Activated CD8-positive, alpha-beta T cell treated with anti-CD3 and anti-CD28 coated beads for 36 hours (primary cell): ENCODE measurements around the gene PTPRCAP. TPM values are rescaled to one million over a fixed set of nuclear protein-coding genes. Genes with fewer than 3 reads are reported as not detected.
"Not testable (repeated sequence)": the region's sequence is repeated elsewhere in the genome, so short reads cannot be mapped to it uniquely, and the experiment has no call there.

Experiments used
- ATAC-seq: fragments of 200-7000 bp; cut with Tn5 transposase; one replicate; pipeline ENCODE4 v1.10.0; 2021; ENCODE audit warnings: mild to moderate bottlenecking, moderate library complexity
- CTCF ChIA-PET: fragments of 350-600 bp; sonication (Branson Sonifier 250); formaldehyde crosslinking; loops from one replicate; lab custom pipeline; 2021; ENCODE audit warnings: antibody characterized with exemption; lab: Charles Lee
- POLR2A ChIA-PET: fragments of 350-600 bp; sonication (Branson Sonifier 250); formaldehyde crosslinking; loops from one replicate; lab custom pipeline; 2021; ENCODE audit warnings: antibody characterized with exemption; lab: Charles Lee
- DNase-seq: peaks from one replicate; pipeline ENCODE4 v3.0.0-alpha.2; 2020
- H3K27ac Mint-ChIP-seq: one replicate; pipeline ENCODE4 v1.8.0; 2021; ENCODE audit warnings: mild to moderate bottlenecking, mixed read lengths
- H3K27me3 Mint-ChIP-seq: one replicate; pipeline ENCODE4 v1.8.0; 2021; ENCODE audit warnings: mixed read lengths
- H3K36me3 Mint-ChIP-seq: one replicate; pipeline ENCODE4 v1.8.0; 2021; ENCODE audit warnings: low read depth, mixed read lengths
- H3K4me1 Mint-ChIP-seq: one replicate; pipeline ENCODE4 v1.8.0; 2021; ENCODE audit warnings: low read depth, mixed read lengths
- H3K4me3 Mint-ChIP-seq: one replicate; pipeline ENCODE4 v1.8.0; 2021; ENCODE audit warnings: mild to moderate bottlenecking, moderate library complexity, mixed read lengths
- H3K9me3 Mint-ChIP-seq: one replicate; pipeline ENCODE4 v1.8.0; 2021; ENCODE audit warnings: mixed read lengths
- intact Hi-C: fragments of 100-400 bp; cut with micrococcal nuclease; formaldehyde crosslinking; loops from one replicate; pipeline ENCODE4 v1.10.0; 2022
- total RNA-seq, 2 experiments: library from RNA; stranded (reverse); gene quantifications; one replicate each; pipeline ENCODE4 v1.2.3, GENCODE V29; 2021
- TF ChIP-seq, protein P1 (sequence below): fragments of 200-600 bp; IDR thresholded peaks from one replicate; pipeline ENCODE4 v1.8.0; 2022; ENCODE audit warnings: antibody characterized with exemption, mild to moderate bottlenecking

The PTPRCAP gene
- total RNA-seq, 2 experiments from 2014 or later: 107 to 114 TPM

DNA sequence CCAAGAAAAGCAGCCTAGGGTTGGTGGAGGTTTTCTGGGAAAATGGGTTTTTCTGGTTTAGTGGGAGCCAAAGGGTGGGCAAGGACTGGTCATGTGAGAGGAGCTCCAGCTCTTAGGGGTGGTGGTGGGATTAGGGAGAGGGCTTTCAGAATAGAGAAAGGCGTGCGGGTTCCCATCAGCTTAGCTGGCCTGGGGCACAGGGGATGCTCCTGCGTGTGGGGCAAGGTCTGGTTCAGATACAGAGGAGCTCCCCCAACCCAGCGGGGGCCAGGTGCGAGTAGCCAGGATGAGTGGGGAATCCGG is 30.9 kb upstream of the PTPRCAP start:
- H3K27ac Mint-ChIP-seq: peak overlapping the region; percentile 92
- peaks cover 34% of the 10 kb centered on the region for H3K4me1 Mint-ChIP-seq
- ChIA-PET CTCF (interaction anchor here (0.9 to 2.4 kb wide), 11 partner anchors 13 to 151 kb away, joined by 3 to 18 read pairs (median 4); partner anchors contain the start of genes CDK2AP2, PPP1CA, RAD9A and TBC1D10C), POLR2A (interaction anchor here (0.6 to 7.2 kb wide), 15 partner anchors 8 to 146 kb away, joined by 3 to 83 read pairs (median 4); partner anchors contain the start of genes AIP, CABP4, PPP1CA and PTPRCAP)
- intact Hi-C loops: no loop called here
- ATAC-seq (no peak), DNase-seq (no peak)
- no peaks in the 10 kb centered on the region for H3K27me3 Mint-ChIP-seq
- no peaks in the 10 kb centered on the region for H3K9me3 Mint-ChIP-seq
- H3K36me3 Mint-ChIP-seq: peaks cover 11% of the 10 kb centered on the region
- TF ChIP-seq, protein P1, sequence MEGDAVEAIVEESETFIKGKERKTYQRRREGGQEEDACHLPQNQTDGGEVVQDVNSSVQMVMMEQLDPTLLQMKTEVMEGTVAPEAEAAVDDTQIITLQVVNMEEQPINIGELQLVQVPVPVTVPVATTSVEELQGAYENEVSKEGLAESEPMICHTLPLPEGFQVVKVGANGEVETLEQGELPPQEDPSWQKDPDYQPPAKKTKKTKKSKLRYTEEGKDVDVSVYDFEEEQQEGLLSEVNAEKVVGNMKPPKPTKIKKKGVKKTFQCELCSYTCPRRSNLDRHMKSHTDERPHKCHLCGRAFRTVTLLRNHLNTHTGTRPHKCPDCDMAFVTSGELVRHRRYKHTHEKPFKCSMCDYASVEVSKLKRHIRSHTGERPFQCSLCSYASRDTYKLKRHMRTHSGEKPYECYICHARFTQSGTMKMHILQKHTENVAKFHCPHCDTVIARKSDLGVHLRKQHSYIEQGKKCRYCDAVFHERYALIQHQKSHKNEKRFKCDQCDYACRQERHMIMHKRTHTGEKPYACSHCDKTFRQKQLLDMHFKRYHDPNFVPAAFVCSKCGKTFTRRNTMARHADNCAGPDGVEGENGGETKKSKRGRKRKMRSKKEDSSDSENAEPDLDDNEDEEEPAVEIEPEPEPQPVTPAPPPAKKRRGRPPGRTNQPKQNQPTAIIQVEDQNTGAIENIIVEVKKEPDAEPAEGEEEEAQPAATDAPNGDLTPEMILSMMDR: no peak
- peak overlapping the region; percentile 95 for H3K4me3 Mint-ChIP-seq

DNA sequence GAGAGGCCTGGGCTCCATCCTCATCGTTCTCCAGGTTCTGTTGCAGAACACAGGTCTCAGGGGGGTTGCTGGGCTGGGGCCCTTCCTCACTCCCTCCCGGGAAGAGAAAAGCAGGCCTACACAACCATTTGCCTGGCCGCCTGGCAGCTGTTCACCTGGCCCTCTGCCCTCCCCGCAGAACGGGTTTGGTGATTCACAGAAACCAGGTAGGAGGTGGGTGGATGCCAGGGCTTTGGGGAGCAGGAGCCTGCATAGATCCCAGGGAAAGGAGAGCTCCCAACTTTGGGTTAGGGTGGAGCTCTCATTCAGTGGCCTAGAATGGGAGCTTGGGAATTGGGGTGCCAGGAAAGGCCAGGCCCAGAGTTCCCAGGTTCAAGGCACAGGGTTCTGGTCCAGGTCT is 30.6 kb upstream of the PTPRCAP start:
- TF ChIP-seq, protein P1: no peak
- no peaks in the 10 kb centered on the region for H3K27me3 Mint-ChIP-seq
- intact Hi-C loops: no loop called here
- DNase-seq (peak; percentile 61), ATAC-seq (no peak)
- H3K4me3 Mint-ChIP-seq: peak overlapping the region; percentile 95
- H3K36me3 Mint-ChIP-seq: peaks cover 11% of the 10 kb centered on the region
- H3K9me3 Mint-ChIP-seq: no peaks in the 10 kb centered on the region
- H3K27ac Mint-ChIP-seq: peak overlapping the region; percentile 92
- ChIA-PET CTCF (interaction anchor here (0.9 to 2.4 kb wide), 11 partner anchors 14 to 151 kb away, joined by 3 to 18 read pairs (median 4); partner anchors contain the start of genes CDK2AP2, PPP1CA, RAD9A and TBC1D10C), POLR2A (interaction anchor here (0.6 to 7.2 kb wide), 14 partner anchors 8 to 197 kb away, joined by 3 to 83 read pairs (median 4); partner anchors contain the start of genes AIP, CABP4, PPP1CA and PTPRCAP)
- peaks cover 34% of the 10 kb centered on the region for H3K4me1 Mint-ChIP-seq

DNA sequence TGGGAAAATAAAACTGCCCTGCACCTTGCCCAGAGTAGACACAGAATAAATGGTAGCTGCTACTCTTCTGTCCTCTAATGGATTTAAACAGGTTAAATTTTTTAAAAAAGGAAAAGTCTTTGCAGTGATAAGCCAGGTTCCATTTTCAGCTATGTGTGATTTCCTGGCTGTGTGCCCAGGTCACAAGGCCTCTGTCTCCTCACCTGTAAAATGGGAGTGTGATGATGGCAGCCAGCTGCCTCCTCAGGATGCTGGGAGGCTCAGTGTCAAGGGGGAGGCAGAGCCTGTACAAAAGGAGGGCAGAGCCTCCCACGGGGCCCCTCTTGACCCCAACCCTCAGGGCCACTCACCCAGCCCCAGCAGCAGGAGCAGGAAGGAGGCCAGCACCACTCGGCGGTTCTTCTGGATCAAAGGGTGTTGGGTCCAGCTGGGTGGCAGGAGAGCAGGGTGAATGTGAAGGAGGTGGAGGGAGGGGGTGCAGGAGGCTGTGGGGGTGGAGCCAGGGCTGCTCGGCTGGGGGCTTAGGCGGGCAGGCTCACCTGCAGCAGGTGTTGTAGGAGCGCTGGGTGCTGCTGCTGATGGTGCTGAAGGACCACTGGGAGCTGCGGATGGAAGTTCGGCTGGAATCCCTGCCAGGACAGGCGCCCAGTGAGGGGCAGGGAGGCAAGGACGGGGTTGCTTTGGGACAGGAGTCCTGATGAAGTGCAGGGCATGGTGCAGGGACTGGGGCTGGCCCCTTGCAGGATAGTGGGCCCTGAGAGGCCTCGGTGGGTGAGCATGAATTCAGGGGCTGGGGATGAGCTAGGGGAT is 29.7 kb upstream of the PTPRCAP start:
- intact Hi-C loops: no loop called here
- no peak for DNase-seq
- ATAC-seq: no peak
- TF ChIP-seq, protein P1: no peak
- Mint-ChIP-seq H3K27ac (peak overlapping the region; percentile 92), H3K4me1 (peaks cover 34% of the 10 kb centered on the region), H3K36me3 (peaks cover 11% of the 10 kb centered on the region), H3K27me3 (no peaks in the 10 kb centered on the region), H3K4me3 (peak overlapping the region; percentile 95), H3K9me3 (no peaks in the 10 kb centered on the region)
- ChIA-PET POLR2A (interaction anchor here (0.7 to 7.2 kb wide), 7 partner anchors 9 to 196 kb away, joined by 3 to 83 read pairs (median 3); partner anchors contain the start of genes AIP, PPP1CA and PTPRCAP), CTCF (interaction anchor here (0.8 to 2.4 kb wide), 5 partner anchors 28 to 150 kb away, joined by 3 to 5 read pairs (median 5); partner anchors contain the start of genes CDK2AP2 and RAD9A)

DNA sequence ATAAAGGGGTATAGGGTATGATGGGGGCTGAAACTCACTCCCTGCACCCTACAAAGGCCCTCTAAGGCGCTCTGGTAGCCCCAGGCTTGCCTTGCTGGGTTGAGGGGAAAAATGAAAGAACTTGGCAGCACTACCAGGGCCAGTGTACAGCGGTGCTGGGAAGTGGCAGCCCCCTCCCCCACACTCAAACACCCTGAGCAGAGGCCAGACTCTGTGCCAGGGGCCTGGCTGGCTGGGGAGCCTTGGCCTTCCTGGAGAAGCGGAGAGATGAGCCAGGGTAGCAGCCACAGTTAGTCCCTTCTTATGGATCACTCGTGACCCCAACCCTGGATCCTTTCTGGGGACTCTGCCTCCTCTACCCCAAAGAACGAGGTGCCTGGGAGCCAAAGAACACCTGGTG is 28.9 kb upstream of the PTPRCAP start:
- Mint-ChIP-seq H3K4me1 (peaks cover 34% of the 10 kb centered on the region), H3K9me3 (no peaks in the 10 kb centered on the region), H3K27ac (peak overlapping the region; percentile 68), H3K36me3 (peaks cover 11% of the 10 kb centered on the region), H3K4me3 (peak overlapping the region; percentile 95), H3K27me3 (no peaks in the 10 kb centered on the region)
- TF ChIP-seq, protein P1: no peak
- ChIA-PET POLR2A (interaction anchor here (0.7 to 7.2 kb wide), 5 partner anchors 20 to 66 kb away, joined by 3 to 83 read pairs (median 6); partner anchors contain the start of genes AIP, PPP1CA and PTPRCAP), CTCF (interaction anchor here (0.6 to 1.7 kb wide), 2 partner anchors 27 to 107 kb away, joined by 3 to 8 read pairs; no protein-coding TSS in a partner anchor)
- intact Hi-C loops: no loop called here
- DNase-seq (no peak), ATAC-seq (no peak)

DNA sequence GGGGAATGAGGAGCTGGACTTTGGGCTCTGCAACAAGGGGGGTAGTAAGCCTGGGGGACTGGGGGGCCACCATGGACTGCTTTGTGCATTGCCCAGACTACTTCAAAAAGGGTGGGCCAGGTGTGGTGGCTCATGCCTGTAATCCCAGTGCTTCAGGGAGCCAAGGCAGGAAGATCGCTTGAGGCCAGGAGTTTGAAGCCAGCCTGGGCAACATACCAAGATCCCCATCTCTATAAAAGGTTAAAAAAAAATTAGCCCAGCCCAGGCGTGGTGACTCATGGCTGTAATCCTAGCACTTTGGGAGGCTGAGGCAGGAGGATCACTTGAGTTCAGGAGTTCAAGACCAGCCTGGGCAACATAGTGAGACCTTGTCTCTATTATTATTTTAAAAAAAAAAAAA is 28.0 kb upstream of the PTPRCAP start:
- ATAC-seq, intact Hi-C loops, DNase-seq, H3K9me3 Mint-ChIP-seq, H3K27me3 Mint-ChIP-seq: not testable (repeated sequence)
- ChIA-PET POLR2A (interaction anchor here (0.8 to 7.2 kb wide), 13 partner anchors 14 to 120 kb away, joined by 3 to 83 read pairs (median 4); partner anchors contain the start of genes AIP, PPP1CA, PTPRCAP and RAD9A), CTCF (interaction anchor here (0.6 to 1.7 kb wide), 3 partner anchors 27 to 114 kb away, joined by 3 to 8 read pairs (median 5); no protein-coding TSS in a partner anchor)
- Mint-ChIP-seq H3K4me1 (peaks cover 34% of the 10 kb centered on the region), H3K36me3 (peaks cover 11% of the 10 kb centered on the region), H3K4me3 (peak overlapping the region; percentile 88), H3K27ac (peak overlapping the region; percentile 93)
